GM18873 (cell line): Measurements from ENCODE around the gene PTPRB.

Experiments used
- ATAC-seq: cut with Tn5 transposase; IDR thresholded peaks from one replicate; pipeline ENCODE4 v1.9.1; 2021; ENCODE audit warnings: mild to moderate bottlenecking, moderate library complexity, moderate number of reproducible peaks; ENCODE audit not compliant: unreplicated experiment, low FRiP score

Gene PTPRB

GRCh38 chr12:70637303-70638085 is at the start of gene PTPRB:
PTPRB (minus strand) TSS chr12:70637429; CDS start chr12:70637395, 34 bp downstream.
- no peak for ATAC-seq

GRCh38 chr12:70686907-70687306 is 49.7 kb upstream of the PTPRB start:
- no peak for ATAC-seq

GRCh38 chr12:70686299-70686698 is 49.1 kb upstream of the PTPRB start:
- no peak for ATAC-seq

DNA sequence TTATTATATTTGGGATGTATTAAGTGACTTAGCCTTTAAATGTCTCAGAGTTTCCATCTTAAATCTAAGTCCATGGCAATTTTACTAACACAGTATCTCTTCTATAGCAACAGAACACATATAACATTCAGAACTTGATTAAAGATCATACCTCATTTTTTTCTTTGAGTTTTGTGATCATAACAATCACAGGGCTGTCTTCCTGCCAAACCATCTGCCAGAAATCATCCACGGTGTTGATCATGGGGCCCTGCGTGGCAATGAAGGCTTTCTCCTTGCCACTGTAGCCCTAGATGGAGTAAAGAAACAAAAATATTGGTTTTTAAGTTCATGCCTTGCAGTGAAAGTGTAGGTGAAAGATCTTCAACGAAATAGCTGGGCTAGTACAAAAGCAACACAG is 46.7 kb upstream of the PTPRB start:
- ATAC-seq, result no peak

- no peak for ATAC-seq
Measured at GRCh38 chr12:70671698-70672097, 34.5 kb upstream of the PTPRB start.

DNA sequence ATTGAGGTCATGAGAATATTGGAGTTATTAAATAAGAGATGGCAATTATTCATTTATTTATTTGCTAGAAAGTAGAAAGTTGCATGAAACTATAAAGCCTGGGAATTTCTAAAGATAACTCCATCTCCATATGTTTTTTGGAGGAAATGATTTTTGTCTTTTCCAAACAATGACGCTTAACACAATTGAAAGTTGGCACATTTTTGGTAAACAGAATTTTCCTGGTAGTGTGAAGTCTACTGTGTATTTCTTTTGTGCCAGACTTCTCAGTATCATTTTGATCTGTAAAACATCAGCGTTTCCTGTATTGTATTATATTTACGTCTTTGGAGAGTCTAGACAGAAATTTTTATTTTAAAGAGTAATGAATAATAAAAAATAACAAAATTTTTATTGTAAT is 33.7 kb upstream of the PTPRB start:
- no peak for ATAC-seq

- ATAC-seq, result no peak
Measured at GRCh38 chr12:70667253-70667652, 30.0 kb upstream of the PTPRB start.

DNA sequence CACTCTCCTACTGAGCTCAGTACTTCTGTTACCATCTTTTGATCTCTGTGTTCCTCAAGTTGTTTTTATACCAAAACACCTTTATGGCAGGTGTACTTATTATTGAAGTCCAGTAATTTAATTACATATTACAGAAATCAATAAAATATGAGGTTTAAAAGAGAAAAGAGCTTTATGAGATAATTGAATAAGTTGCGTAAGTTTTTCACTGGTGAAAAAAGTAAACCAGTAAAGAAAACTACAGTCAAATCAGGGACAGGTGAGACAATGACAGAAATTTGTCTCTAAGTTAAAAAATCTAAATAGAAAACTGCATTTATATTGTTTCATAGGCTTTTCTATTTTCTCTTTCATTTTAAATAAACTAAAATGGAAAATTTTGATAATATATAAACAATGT is 29.1 kb upstream of the PTPRB start:
- ATAC-seq, result no peak

DNA sequence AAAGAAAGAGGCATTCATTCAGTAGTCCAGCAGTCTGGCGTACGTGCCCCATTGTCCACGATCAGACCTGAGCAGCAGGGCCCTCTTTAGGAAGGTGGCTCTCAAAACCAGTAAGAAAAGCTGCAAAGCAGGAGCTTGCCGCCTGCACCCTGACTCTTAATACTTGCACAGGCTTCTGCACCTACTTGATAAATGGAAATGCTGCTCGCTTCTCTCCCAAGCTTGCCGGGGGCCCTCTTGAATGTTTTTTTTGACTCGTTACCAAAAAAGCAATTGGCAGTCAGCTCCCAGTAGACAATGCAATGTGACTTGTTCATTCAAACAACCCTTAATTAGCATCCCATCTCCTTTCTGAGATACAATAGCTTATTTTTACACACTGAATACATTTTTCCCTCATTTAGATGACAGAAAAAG is 27.2 kb upstream of the PTPRB start:
- ATAC-seq, result no peak

DNA sequence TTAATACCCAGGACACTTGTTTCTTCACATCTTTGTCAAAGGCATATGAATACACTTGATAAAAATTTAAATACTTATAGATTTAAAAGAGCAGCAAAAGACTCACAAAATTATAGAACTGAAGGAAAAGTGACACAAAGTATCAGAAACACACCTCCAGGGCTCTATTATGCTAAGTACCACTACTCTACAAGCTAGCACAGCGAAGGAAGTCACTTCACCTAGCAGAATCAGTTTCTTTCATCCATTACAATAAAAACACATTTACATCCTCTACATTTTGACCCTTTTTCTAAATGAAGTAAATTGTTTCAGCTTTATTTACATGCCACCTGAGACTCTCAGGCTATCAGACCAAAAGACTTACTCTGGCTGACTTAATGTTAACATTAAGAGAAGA is 26.6 kb upstream of the PTPRB start:
- no peak for ATAC-seq

- no peak for ATAC-seq
Measured at GRCh38 chr12:70661466-70662161, 24.4 kb upstream of the PTPRB start.

DNA sequence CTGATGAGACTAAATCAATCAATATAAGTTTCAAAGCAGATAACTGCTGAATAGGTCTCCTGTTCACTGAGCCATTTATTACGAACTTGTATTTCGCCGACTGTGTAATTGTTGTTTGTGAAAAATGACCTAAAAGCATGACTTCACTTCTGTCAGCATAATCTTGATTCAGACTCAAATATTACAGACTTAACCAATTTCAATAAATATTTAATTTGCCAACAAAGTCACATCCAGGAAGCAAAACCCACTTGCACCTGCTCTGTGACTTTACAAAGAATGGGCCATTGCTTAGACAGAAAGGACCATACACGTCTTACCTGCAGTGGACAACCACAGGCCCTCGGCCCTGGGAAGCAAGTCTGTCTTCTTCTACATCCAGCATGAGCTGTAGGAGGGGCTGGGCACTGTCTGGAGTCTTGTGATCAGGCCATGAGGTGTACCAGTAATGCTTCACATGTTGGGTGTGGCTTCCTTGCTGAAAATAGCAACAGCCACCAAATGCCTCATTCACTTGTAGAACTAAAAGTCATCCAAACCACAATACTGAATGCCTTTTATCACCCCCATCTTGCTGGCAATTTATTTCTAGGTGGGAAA is 23.5 kb upstream of the PTPRB start:
- ATAC-seq, result no peak

- no peak for ATAC-seq
Measured at GRCh38 chr12:70660002-70660604, 22.9 kb upstream of the PTPRB start.

GRCh38 chr12:70659077-70659606 is 21.9 kb upstream of the PTPRB start:
- ATAC-seq, result no peak

GRCh38 chr12:70657616-70658286 is 20.5 kb upstream of the PTPRB start:
- no peak for ATAC-seq

DNA sequence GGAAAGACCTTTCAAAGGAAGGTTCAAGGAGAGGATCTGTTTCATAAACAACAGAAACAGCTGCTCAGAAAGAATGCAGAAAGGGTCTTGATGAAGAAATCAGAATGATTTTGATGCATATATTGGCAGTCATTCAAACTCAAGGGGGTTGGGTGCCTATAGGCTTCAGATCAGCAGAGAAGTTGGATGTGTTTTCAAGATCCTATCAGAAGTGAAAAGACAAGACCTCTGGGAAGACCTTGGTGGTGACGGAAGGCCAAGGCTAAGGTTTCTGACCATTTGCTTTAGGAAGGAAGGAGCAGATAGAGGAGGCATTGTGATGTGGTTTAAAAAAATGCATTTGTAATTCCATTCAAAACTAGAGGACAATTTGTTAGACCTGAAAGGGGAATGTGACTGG is 15.2 kb upstream of the PTPRB start:
- no peak for ATAC-seq

DNA sequence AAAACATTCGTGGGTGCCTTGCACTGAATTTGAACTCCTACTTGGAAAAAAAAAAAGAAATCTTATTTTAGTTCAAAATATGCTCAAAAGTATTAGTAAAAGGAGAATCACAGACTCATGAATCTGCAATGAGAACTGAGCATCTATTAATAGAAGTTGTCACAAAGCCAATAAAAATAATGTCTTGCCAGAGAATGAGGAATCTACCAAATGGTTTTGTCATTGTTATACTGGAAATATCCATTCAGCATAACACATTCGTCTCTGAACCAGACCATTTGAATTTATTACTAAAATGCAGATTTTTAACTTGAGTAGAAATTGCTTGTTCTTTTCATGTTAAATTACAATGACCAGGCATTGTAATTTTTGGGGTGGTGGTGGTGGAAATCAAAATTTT is 11.6 kb upstream of the PTPRB start:
- ATAC-seq, result no peak

- ATAC-seq, result no peak
Measured at GRCh38 chr12:70648191-70648590, 11.0 kb upstream of the PTPRB start.

DNA sequence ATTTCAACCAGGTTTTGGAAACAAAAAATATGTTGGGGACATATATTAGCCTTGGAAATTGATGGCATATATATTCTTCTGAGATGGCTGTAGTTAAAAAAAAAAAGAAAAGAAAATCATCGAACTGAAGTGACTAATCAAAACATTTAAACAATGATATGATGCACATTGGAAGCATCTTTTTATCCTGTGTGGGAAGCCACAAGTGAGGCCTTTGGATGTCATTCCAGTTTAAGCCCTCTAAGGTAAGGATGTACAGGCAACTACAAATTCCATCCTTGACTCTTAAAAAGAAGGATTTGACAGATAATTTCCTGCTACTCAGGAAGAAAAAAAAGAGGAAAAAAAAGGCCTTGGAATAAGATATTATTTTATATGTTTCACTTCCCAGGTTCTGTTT is 9.6 kb upstream of the PTPRB start:
- ATAC-seq, result no peak

GRCh38 chr12:70645494-70646317 is 8.5 kb upstream of the PTPRB start:
- no peak for ATAC-seq
